Activated CD4-positive, alpha-beta T cell treated with anti-CD3 and anti-CD28 coated beads for 1 hour (primary cell): ENCODE results near the gene LZTFL1.

ENCODE experiments used
- DNase-seq: peaks from one replicate; pipeline ENCODE4 v3.0.0-alpha.2; 2020

Gene LZTFL1

GRCh38 chr3:45807133-45807532 lies 34.8 kb downstream of the LZTFL1 start:
- no peak for DNase-seq

GRCh38 chr3:45806072-45806471 lies 35.8 kb downstream of the LZTFL1 start:
- DNase-seq = no peak

- DNase-seq = no peak
Measured at GRCh38 chr3:45803252-45803935, 38.5 kb downstream of the LZTFL1 start.

- DNase-seq = no peak
Measured at GRCh38 chr3:45802146-45802545, 39.8 kb downstream of the LZTFL1 start.

GRCh38 chr3:45800611-45801010 lies 41.3 kb downstream of the LZTFL1 start:
- no peak for DNase-seq

GRCh38 chr3:45799586-45799985 lies 42.3 kb downstream of the LZTFL1 start:
- no peak for DNase-seq

- no peak for DNase-seq
Measured at GRCh38 chr3:45798034-45798433, 43.9 kb downstream of the LZTFL1 start.

- DNase-seq = no peak
Measured at GRCh38 chr3:45796902-45797637, 44.8 kb downstream of the LZTFL1 start.

- no peak for DNase-seq
Measured at GRCh38 chr3:45795882-45796765, 45.8 kb downstream of the LZTFL1 start, which contains the start of gene SLC6A20. Gene SLC6A20, minus strand, starts transcription at chr3:45796536. Its CDS starts 117 bp downstream, at chr3:45796419.

- no peak for DNase-seq
Measured at GRCh38 chr3:45795509-45795881, 46.4 kb downstream of the LZTFL1 start.

GRCh38 chr3:45794660-45795059 lies 47.3 kb downstream of the LZTFL1 start:
- no peak for DNase-seq

GRCh38 chr3:45794177-45794560 lies 47.8 kb downstream of the LZTFL1 start:
- DNase-seq = no peak

- no peak for DNase-seq
Measured at GRCh38 chr3:45793482-45794176, 48.3 kb downstream of the LZTFL1 start.

- DNase-seq = no peak
Measured at GRCh38 chr3:45792516-45793172, 49.3 kb downstream of the LZTFL1 start.

GRCh38 chr3:45792036-45792435 lies 49.9 kb downstream of the LZTFL1 start:
- no peak for DNase-seq

GRCh38 chr3:45790596-45790995 lies 51.3 kb downstream of the LZTFL1 start:
- no peak for DNase-seq

GRCh38 chr3:45789235-45789812 lies 52.6 kb downstream of the LZTFL1 start:
- no peak for DNase-seq

GRCh38 chr3:45787551-45787950 lies 54.4 kb downstream of the LZTFL1 start:
- no peak for DNase-seq

- no peak for DNase-seq
Measured at GRCh38 chr3:45786801-45787495, 55.0 kb downstream of the LZTFL1 start.

GRCh38 chr3:45785605-45786150 lies 56.2 kb downstream of the LZTFL1 start:
- no peak for DNase-seq

- no peak for DNase-seq
Measured at GRCh38 chr3:45783667-45784066, 58.3 kb downstream of the LZTFL1 start.
